GM21367 (cell line): Measurements from ENCODE around the gene DNAH14.

Experiments used
- ATAC-seq: cut with Tn5 transposase; IDR thresholded peaks from one replicate; pipeline ENCODE4 v1.9.1; 2021; ENCODE audit not compliant: unreplicated experiment

DNAH14 gene

DNA sequence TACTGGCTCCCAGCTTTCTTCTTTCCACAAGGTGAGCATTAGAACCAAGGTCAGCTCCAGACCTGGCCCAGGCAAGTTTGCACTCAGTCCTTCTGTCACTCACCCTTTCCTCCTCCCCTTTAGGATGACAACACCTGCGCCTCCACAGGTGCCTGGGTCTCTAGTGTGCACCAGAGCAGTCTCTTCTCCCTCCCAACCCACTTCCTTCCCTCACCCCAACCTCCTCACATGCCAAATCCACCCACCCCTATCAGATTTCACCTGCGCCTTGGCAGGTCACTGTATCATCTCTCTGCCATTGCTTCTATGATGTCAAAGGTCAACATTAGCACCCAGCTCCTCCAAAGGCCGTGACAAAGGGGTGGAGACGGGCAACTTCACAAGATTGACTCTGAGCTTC is 460.4 kb downstream of the DNAH14 start:
- ATAC-seq, result no peak

DNA sequence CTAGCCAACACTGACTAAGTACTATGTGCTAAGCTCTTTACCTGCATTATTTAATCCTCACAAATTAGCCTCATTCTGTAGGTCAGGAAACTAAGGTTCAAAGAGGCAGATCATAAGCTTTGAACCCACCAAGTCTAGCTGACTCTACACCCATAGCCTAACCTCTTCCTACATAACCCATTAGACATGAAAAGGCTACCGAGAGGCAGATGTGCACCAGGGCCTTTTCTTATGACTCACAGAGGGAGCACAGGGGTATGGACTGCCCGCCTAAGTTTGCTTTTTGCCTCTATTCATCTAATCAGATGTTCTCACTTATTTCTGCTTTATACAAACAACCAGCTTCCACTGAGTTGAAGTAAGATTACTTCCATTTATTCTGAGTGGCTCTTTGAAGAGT is 466.9 kb downstream of the DNAH14 start:
- ATAC-seq, result no peak

DNA sequence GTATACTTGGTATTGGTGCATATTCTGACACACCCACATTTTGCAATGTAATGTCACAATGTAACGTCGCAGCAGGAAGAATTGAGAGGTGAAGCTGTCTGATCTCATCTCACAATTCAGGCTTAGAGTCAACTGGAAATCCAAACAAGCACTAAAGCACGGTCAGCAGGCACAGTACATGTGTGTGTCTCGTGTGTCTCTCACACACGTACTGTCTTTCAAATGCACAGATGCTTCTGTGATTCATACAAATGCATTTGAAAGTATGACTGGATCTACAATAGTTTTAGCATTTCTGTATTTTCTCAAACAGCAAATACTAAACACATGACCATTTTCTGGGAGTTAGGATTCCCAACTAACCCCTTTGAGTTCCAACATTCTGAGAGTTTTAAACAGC is 471.5 kb downstream of the DNAH14 start:
- ATAC-seq, result no peak

DNA sequence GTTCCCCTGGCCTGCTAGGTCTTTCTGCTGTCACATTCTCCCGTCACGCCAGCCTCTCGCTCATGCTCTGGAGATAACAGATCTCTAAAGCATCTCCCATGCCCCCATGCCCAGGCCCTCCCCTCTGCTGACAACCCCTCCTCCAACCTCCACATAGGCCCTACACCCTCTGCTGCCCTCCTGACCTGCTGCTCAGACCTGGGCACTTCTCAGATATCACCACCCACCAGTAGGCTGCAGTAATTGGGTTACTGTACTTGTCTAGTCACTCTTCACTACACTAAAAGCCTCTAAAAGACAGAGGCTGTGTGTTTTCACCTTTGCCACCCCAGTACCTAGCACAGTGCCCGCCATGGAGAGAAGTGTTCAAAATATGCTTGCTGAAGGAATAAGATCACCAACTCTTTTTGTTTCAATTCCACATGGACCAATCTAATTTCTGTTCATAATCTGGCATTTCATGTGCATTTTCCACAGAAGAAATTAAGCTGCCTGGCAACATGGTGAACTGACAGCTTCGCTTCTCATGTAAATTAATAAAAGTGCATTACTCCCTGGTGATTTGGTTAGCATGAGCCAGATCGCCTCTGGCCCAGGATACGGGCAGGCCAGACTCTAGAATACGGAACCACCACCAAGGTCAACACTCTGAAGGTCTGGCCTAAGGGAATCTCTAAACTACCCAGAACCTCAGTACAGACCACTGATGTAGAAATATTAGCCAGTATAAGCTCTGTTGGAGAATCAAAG is 477.7 kb downstream of the DNAH14 start:
- no peak for ATAC-seq

DNA sequence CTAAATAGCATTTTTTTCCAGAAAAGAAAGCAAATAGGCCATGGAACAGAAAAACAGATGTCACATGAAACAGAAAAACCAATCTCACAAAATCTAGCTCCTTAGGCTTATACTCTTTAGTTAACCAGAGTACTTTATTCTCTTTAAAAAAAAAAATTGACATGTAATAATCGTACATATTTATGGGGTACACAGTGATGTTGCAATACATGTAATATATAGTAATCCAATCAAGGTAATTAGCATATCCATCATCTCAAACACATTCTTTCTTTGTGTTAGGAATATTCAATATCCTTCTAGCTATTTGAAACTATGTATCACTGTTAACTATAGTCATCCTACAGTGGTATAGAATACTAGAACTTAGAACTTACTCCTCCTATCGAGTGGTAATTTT is 478.3 kb downstream of the DNAH14 start:
- ATAC-seq, result no peak

DNA sequence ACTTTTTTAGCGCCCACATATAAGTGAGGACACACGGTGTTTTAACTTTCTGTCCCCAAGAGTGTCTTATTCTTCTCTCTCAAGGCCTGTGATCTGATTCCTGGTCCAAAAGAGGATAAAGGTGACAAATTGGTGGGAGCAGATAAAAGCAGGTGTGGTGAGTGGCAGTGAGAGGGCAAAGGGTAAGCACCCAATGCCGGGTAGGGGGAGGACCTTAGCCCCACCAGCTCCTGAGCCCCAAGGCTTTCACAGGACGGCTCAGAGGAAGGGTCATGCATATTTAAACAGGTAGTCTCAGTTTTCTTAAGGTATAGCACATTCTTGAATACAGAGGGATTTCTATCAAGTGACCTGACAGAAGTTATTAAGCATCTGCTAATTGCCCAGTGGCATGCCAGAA is 478.8 kb downstream of the DNAH14 start:
- no peak for ATAC-seq

DNA sequence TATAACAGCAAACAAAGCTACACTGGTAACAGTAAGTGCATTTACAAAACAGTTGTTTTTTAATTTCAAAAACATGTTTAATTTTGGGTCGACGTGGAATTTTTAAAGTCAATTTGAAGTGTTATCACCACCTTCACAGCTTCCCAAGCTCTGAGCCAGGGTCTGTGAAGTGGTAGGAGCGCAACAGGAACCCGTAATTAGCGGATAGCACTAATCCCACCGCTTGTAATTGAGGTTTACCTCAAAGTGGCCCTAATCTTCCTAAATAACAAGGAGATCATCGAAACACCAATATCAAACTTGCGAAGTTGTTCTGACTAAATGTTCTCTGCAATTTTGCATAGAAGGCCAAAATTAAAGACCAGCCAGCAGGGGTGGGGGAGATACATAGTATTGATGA is 479.6 kb downstream of the DNAH14 start:
- ATAC-seq, result no peak

DNA sequence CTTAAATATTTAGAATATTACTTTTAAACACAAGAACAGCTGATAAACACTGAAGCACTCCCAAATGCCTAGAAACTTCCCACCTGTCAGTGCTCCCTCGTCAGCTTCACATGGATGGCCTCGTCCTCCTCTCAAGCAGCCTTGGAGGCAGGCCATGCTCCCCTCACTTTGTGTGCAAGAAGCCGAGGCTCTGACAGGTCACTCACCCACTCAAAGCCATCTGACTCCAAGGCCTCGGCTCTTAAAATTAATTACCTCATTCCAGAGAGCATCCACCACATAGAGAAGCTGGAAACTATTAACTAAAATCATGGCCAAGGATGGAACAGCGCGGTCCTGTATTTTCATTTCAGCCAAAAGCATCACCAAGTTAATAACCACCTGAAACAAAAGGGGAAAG is 480.6 kb downstream of the DNAH14 start:
- ATAC-seq, result no peak

DNA sequence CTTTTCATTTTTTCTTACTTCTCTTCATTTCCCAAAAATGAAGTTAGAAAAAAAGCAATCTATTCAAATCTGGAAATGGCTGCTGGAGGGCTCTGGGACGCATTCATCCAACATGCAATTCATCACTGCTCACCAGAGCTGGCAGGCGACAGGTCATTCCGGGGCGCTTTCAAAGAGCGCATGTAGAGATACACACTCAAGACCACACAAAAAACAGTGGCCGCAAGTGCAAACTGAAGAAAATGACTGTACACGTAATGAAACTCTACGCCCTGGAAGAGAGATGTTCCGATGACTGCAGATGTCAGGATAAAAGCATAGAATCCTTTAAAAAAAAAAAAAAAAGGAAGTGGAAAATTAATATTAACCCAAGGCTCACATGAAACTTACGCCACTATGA is 482.8 kb downstream of the DNAH14 start:
- ATAC-seq, result no peak

DNA sequence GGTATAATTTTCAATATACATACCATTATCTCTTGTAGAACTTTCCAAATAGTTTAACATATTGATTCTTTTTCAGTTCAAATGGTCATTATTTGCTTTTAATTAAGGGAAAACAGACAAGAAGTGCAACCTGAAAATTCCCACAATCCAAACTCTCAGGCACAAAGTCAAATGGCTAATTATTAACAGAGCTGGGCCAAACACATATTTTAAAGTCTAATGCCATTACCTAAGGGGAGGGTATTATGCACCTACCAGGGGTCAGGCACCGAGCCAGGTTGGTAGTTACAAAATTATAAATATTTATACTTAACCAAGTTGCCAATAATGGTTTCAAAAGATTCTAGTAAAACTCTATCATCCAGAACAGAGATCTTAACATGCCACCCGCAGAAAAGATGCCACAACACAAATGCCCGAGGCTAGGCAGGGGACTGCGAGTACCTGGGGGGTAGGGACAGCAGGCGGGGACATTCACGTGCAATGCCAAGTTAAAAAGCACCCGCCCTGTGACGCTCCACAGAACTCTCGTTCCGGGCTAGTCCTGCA is 483.4 kb downstream of the DNAH14 start:
- no peak for ATAC-seq

DNA sequence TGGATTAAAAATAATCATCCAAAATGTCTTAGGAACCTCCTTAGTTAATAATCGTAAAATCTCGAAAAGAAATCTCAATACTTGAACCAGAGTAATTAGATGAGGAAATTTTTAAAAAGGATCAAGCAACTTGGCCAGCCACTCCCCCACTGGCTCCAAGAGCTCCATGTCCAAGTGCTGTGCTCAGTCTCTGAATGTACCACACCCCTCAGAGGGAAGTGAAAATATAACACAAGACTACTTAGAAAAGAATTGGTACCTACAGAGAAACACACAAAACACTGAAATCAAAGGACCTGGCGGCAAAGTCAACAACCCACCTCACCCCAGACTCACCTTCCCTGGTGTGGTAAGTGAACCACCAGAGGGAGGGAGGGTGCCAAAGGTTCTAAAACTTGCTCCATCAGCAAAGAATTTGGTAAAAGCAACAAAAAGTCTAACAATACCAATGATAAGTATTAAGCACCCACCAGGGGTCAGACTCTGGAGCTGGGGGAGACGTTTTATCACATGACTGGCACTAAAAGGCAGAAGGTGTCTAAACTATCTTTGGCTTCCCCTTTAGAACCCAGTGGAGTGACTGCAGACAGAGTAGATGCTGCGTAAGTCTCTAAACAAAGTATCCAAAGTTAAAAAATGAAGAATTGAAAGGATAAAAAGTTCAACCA is 484.4 kb downstream of the DNAH14 start:
- no peak for ATAC-seq

DNA sequence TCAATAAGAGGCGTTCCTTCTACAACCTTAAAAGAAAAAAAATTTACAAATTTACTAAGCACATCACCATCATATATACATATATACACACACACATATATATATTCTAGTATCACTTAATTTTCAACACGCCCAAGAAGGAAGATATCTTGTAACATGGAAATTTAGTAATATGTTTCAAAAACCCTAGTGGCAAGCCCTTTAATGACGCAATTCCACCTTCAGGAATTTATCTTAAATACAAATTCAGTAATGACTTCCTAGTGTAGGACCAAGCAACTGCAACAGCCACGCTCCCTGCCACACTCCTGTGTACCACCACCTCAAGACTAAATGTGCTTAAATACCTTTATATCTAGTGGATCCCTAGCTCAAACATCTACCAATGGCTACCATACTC is 485.8 kb downstream of the DNAH14 start:
- no peak for ATAC-seq

DNA sequence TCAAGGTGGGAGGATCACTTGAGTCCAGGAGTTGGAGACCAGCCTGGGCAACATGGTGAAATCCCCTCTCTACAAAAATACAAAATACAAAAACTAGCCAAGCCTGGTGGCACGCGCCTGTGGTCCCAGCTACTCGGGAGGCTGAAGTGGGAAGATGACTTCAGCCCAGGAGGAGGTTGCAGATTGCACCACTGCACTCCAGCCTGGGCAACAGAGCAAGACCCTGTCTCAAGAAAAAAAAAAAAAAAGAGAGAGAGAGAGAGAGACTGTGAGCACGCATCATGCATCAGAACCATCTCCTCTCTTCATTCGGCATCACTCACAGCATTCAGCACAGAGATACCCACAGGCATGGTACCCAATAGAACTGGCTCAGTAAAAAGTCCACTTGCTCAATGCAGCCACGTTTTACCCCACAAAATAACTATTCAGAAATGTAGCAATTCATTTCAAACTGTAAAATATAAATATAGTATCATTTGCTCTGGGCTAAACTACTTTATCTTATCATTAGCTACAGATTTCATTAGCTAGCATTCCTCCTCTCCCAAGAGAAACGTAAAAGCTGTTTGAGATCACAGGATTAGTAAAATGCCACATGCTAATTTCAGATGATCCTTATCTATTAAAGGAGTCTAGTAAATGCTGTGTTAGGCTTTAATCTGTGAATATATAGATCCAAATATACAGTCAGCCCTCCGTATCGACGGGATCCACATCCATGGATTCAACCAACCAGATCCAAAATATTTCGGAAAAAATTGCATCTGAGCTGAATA is 486.7 kb downstream of the DNAH14 start:
- no peak for ATAC-seq

DNA sequence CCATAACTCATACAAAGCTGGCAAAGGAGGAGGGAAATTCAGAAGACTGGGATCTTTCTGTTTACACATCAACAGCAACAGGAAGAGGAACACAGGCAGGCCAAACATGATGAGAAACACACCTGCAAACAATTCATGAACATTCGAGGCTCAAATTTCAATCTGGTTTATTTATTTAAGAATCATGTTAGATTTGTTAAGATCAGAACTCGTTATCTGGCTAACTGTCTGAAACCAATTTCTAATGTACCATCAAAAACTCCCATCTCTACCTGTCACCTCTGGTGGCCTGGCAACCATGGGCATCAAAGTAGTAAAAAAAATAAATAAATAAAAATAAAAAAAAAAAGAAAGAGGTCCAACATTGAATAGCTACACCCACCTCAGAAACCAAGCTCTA is 488.6 kb downstream of the DNAH14 start:
- no peak for ATAC-seq

DNA sequence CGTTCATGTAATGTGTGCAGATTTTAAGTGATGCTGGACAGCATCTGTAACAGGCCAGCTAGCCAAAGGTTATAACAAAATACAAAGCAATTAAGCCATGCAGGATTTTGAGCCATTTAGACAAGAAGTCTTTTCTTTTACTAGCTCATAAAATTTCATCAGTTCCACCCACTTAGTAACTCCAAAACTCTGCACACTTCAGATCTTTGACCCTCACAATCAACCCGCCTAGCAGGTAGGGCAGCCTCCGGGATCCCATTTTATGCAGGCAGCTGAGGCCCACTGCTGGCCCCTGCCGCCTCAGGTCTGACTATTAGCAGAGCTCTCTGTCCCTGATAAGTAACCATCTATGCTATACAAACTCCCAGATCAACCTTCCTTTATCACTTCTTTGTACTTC is 489.1 kb downstream of the DNAH14 start:
- no peak for ATAC-seq

DNA sequence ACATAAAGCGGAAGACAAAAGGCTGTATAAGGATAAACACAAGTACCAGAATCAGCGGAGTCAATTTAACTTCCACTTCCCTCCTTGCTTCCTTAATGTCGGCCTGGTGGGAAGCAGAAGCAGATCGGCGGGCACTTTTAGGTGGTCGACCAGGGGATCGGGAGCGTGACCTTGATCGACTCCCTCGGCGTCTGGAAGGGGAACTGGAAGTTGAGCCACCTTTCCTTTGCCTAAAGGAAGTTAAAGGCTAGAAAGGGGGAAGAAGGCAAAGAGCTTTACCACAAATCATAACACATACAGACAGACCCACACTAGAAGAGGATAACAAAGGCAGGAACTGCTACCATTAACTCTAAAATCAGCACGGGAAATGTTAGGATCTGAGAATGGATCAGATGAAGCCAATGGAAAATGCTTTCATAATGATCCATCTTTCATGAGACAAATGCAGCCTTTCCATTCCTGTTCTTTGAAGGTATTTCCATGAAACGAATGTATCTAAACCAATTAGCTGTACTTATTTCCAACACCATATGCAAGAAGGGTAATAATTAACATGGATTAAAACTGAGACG is 492.6 kb downstream of the DNAH14 start:
- no peak for ATAC-seq

DNA sequence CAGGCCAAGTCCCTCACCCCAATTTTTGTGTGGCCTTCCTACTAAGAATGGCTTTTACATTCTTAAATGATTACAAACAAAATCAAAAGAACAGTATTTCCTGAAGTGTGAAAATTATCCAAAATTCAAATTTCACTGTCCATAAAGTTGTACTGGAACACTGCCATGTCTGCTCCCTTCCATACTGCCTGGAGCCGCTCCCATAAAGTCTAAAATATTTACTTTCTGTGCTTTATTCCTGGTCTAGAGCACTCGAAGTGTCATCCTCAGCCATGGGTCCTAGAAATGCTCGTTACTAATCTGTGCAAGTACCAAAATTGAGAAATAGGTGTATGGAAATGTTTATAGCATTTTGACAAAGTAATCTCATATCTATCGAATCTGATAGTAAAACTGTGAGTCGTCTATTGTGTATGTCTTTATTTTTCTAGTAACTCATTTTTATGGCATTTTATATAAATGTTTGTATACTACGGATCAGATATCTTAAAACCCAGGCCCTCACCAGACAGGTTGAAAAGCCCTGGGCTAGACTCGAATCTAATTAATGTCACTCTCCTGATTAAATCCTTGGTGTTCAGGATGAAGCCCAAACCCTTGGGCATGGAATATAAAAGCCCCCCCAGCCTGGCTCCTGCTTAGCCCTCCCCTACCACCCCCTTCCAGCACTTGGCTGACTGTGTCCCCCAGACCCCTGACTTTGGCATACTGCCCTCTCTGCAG is 493.5 kb downstream of the DNAH14 start:
- ATAC-seq, result no peak

DNA sequence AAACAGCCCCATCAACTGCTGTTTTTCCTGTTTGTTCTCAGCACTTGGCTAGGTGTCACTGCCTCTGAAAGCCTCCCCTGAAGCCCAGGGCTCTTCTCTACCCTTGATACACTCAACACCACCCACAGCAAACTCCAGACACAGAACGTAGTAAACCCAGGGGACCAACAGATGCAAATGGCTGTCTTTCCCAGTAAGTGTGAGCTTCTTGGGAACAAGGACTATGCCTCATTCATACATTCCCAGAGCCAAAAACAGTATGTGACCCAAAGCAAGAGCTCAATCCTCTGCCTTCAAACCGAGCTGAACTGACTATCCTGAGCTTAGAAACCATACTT is 494.0 kb downstream of the DNAH14 start:
- ATAC-seq, result no peak

DNA sequence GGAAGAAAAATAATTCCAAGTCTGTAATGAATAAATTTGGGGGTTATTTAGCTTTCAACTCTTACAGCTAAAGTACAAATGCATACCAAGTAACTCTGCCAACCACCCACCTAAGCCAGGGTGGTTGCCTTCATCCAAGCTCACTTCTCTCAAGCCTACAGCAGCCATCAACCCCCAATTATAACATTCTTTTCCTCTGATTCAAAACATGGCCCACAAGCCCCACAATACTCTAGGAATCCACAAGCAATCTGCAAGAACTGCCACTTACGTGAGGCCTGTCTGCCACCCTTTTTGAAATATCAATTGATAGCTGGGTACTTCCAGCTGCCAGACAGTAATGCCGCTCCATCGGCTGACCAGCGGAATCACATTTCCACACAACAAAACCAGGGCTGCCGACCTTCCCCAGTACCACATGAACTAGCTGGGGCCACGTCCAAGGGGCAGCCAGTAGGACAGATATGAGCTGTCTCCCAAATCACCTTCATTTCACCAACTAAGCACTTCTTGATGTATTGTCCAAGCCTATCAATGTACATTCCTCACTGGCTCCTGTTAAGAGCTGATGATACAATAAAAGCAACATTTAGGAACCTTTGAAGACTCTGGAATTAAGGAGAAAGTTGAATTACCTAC is 495.2 kb downstream of the DNAH14 start:
- ATAC-seq, result no peak

DNA sequence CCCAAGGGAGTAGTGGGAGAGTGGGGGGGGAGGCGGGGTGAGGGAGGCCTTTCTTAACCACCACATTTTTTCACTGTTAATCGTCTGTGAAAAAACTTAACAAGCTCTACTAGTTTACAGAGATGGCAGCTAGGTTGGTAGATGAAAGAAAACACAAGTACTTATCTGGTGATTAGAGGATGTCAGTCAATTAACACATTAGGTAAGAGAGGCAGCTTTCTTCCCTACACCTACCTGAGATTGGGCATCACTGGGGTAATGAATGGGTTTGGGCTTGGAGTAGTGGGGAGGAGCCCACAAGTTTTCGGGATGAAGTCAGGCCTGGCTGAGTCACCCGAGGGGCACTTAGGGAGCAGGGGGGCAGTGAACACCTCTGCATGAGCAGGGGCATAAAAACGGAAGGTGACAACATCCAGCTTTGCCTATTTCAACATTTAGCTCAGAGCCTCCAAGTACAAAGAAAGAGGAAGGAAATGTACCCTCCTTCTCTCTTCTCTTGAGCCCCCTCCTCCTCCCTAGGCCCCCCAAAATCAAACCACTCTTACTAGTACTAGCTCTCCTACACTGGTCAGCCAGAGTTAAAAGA is 495.8 kb downstream of the DNAH14 start:
- ATAC-seq, result no peak
